ENCODE results near the gene GDPD3. TPM values are rescaled to one million over a fixed set of nuclear protein-coding genes. Genes with fewer than 3 reads are reported as not detected.

The GDPD3 gene
- total and polyA plus RNA-seq, 2 of the 13 experiments (the other 11 are each of a cell fraction or from before 2014, with no cell fraction given): 18.7 to 20.6 TPM

- TF ChIP-seq ZBTB46 (CRISPR knock-in tag; IDR thresholded peaks at IDR 0.05; ENCODE audit: borderline replicate concordance) (no peak), ADNP (CRISPR knock-in tag; IDR thresholded peaks at IDR 0.05) (no peak), POGZ (CRISPR knock-in tag; IDR thresholded peaks at IDR 0.05) (0 out of 2 replicates have a peak, but pooled peaks have one; percentile 34), MYPOP (CRISPR knock-in tag; IDR thresholded peaks at IDR 0.05) (no peak), ZSCAN5A (CRISPR knock-in tag; IDR thresholded peaks at IDR 0.05; ENCODE audit: borderline replicate concordance) (peak; percentile 56; the same call in 1 of the 2 replicates), TRIM24 (CRISPR knock-in tag; IDR thresholded peaks at IDR 0.05) (no peak), CREB3 (CRISPR knock-in tag; IDR thresholded peaks at IDR 0.05) (no peak; the same call in 1 of the 2 replicates), ZSCAN25 (CRISPR knock-in tag; IDR thresholded peaks at IDR 0.05) (peak; percentile 83; the same call in 1 of the 2 replicates), ZNF576 (CRISPR knock-in tag; IDR thresholded peaks at IDR 0.05) (no peak), E2F5 (CRISPR knock-in tag; conservative IDR thresholded peaks at IDR 0.05) (peak; percentile 42; the same call in 1 of the 2 replicates), GTF3A (CRISPR knock-in tag; conservative IDR thresholded peaks at IDR 0.05) (no peak), SOX13 (IDR thresholded peaks at IDR 0.05) (no peak), SOX13 (CRISPR knock-in tag; conservative IDR thresholded peaks at IDR 0.05 in 1 of 2, IDR thresholded peaks at IDR 0.05 in 1 of 2) (peak in 1 of 2 experiments; percentile 58; a peak in 2 of 4 replicates), EEA1 (CRISPR knock-in tag; IDR thresholded peaks at IDR 0.05; ENCODE audit: borderline replicate concordance) (no peak), TRAFD1 (CRISPR knock-in tag; IDR thresholded peaks at IDR 0.05; ENCODE audit: borderline replicate concordance) (no peak), ZNF737 (CRISPR knock-in tag; IDR thresholded peaks at IDR 0.05; ENCODE audit: borderline replicate concordance) (no peak), HMG20A (CRISPR knock-in tag; IDR thresholded peaks at IDR 0.05; ENCODE audit: borderline replicate concordance) (no peak), TBL1XR1 (IDR thresholded peaks at IDR 0.05; ENCODE audit: borderline replicate concordance, low read length, partially characterized antibody) (peak; percentile 95), KLF15 (CRISPR knock-in tag; IDR thresholded peaks at IDR 0.05; ENCODE audit: borderline replicate concordance) (no peak)
Measured at GRCh38 chr16:30091474-30092372, 21.6 kb downstream of the GDPD3 start, which contains the start of gene TBX6 (continued).

Measured in HepG2 (cell line).